Liver (tissue), 3 donors: ENCODE data around the gene HSF2BP.
"Not testable (repeated sequence)": the region's sequence is repeated elsewhere in the genome, so short reads cannot be mapped to it uniquely, and the experiment has no call there.

ENCODE experiments used
- ATF3 ChIP-seq: IDR thresholded peaks from 2 replicates; pipeline ENCODE4 v1.6.1; 2016; ENCODE audit warnings: antibody characterized with exemption
- CTCF ChIP-seq: fragments of 150-350 bp; IDR thresholded peaks from 2 replicates; pipeline ENCODE4 v1.5.1; 2017; ENCODE audit warnings: improper control_type of control experiment, low read depth, low read length; ENCODE audit not compliant: missing input control
- FOXA1 ChIP-seq: IDR thresholded peaks from 2 replicates; pipeline ENCODE4 v1.6.1; 2016; ENCODE audit warnings: antibody characterized with exemption
- GABPA ChIP-seq, 2 donors: IDR thresholded peaks in 1 of 2; conservative IDR thresholded peaks in 1 of 2; 2 replicates each; pipeline ENCODE4 v1.6.1; 2016; ENCODE audit warnings: antibody characterized with exemption in 2 of 2, mild to moderate bottlenecking in 1 of 2, moderate library complexity in 1 of 2
- JUND ChIP-seq, 2 donors: IDR thresholded peaks; 2 replicates each; pipeline ENCODE4 v1.6.1; 2016; ENCODE audit warnings: antibody characterized with exemption in 2 of 2
- NR2F2 ChIP-seq: IDR thresholded peaks from 2 replicates; pipeline ENCODE4 v1.6.1; 2016; ENCODE audit warnings: antibody characterized with exemption
- RAD21 ChIP-seq, 2 donors: IDR thresholded peaks; 2 replicates each; pipeline ENCODE4 v1.6.1; 2016; ENCODE audit warnings: antibody characterized with exemption in 2 of 2, mild to moderate bottlenecking in 2 of 2
- REST ChIP-seq: IDR thresholded peaks from 2 replicates; pipeline ENCODE4 v1.6.1; 2016; ENCODE audit warnings: antibody characterized with exemption, mild to moderate bottlenecking
- SP1 ChIP-seq: IDR thresholded peaks from 2 replicates; pipeline ENCODE4 v1.6.1; 2018; ENCODE audit warnings: antibody characterized with exemption, mild to moderate bottlenecking
- TAF1 ChIP-seq: conservative IDR thresholded peaks from 2 replicates; pipeline ENCODE4 v1.6.1; 2016; ENCODE audit warnings: antibody characterized with exemption, mild to moderate bottlenecking
- YY1 ChIP-seq: IDR thresholded peaks from 2 replicates; pipeline ENCODE4 v1.6.1; 2016; ENCODE audit warnings: antibody characterized with exemption, mild to moderate bottlenecking
- TF ChIP-seq, protein P1 (sequence below): IDR thresholded peaks from 2 replicates; pipeline ENCODE4 v1.6.1; 2016; ENCODE audit warnings: antibody characterized with exemption
- donor health status: healthy.
- donor health status: healthy.

GRCh38 chr21:43517701-43518100 is 141.6 kb downstream of the HSF2BP start:
- not testable (repeated sequence) for TF ChIP-seq YY1; CTCF; RAD21 (IDR thresholded peaks at IDR 0.05); FOXA1; REST; JUND (IDR thresholded peaks at IDR 0.05); SP1; GABPA (IDR thresholded peaks at IDR 0.05 in 1 of 2, conservative IDR thresholded peaks at IDR 0.05 in 1 of 2); TAF1; ATF3; NR2F2
- TF ChIP-seq, protein P1, sequence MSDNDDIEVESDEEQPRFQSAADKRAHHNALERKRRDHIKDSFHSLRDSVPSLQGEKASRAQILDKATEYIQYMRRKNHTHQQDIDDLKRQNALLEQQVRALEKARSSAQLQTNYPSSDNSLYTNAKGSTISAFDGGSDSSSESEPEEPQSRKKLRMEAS: not testable (repeated sequence)
